MM.1S (cell line): ENCODE data around the gene AGAP1.

Experiments used
- CTCF ChIP-seq: fragments of 300-600 bp; sonication (generic); IDR thresholded peaks from 2 replicates; pipeline ENCODE4 v1.5.1; 2016; ENCODE audit warnings: antibody characterized with exemption, low read length, mixed read lengths
- EZH2 ChIP-seq: fragments of 300-600 bp; sonication (generic); optimal IDR thresholded peaks from 2 replicates; pipeline ENCODE3; 2017; ENCODE audit warnings: low read depth, mild to moderate bottlenecking, antibody characterized with exemption, low read length, mixed read lengths
- EZH2phosphoT487 ChIP-seq: fragments of 300-600 bp; sonication (generic); IDR thresholded peaks from 2 replicates; pipeline ENCODE4 v1.6.1; 2018; ENCODE audit warnings: antibody characterized with exemption, low read length

- no peak for TF ChIP-seq CTCF
- no peak for TF ChIP-seq EZH2
- TF ChIP-seq EZH2phosphoT487: no peak
Measured at GRCh38 chr2:235756491-235756890, 262.6 kb downstream of the AGAP1 start.
